Measurements from ENCODE around the gene CCDC171. TPM values are rescaled to one million over a fixed set of nuclear protein-coding genes. Genes with fewer than 3 reads are reported as not detected.

CCDC171 gene
- total and polyA plus RNA-seq, 8 donors: 1.5 to 3.7 (median 2.7) TPM

- no peaks in the 10 kb centered on the region for H3K36me3 ChIP-seq
- H3K4me3 ChIP-seq: no peak overlapping the region
- ATAC-seq (no peak), DNase-seq (no peak), FAIRE-seq (no peak)
- H3K9me3 ChIP-seq: no peaks in the 10 kb centered on the region
- intact Hi-C loops (cut with DNase I): no loop called here
- no peak for TF ChIP-seq CTCF (IDR thresholded peaks at IDR 0.05)
- 43% methylated on average over 1 of the region's 1 CpG for WGBS, 2 donors
- H3K27ac ChIP-seq: no peak overlapping the region
- H3K4me1 ChIP-seq: no peaks in the 10 kb centered on the region
- H3K27me3 ChIP-seq: no peaks in the 10 kb centered on the region
Observed at GRCh38 chr9:15720861-15721260, 168.0 kb downstream of the CCDC171 start.

GRCh38 chr9:15722888-15723287 lies 170.0 kb downstream of the CCDC171 start:
- Histone ChIP-seq H3K27ac (no peak overlapping the region), H3K4me1 (no peaks in the 10 kb centered on the region), H3K36me3 (no peaks in the 10 kb centered on the region), H3K9me3 (no peaks in the 10 kb centered on the region), H3K27me3 (no peaks in the 10 kb centered on the region), H3K4me3 (no peak overlapping the region)
- TF ChIP-seq CTCF (IDR thresholded peaks at IDR 0.05): no peak
- DNase-seq: no peak
- no peak for ATAC-seq
- intact Hi-C loops (cut with DNase I): no loop called here
- 78% methylated on average over 5 of the region's 5 CpGs for WGBS, 2 donors
- no peak for FAIRE-seq

- no peaks in the 10 kb centered on the region for H3K36me3 ChIP-seq
- 90 to 98% methylated on average over 1 of the region's 1 CpG for WGBS, 2 donors
- no peak for ATAC-seq
- H3K4me3 ChIP-seq: no peak overlapping the region
- intact Hi-C loops (cut with DNase I): no loop called here
- no peaks in the 10 kb centered on the region for H3K9me3 ChIP-seq
- DNase-seq: no peak
- no peak for TF ChIP-seq CTCF (IDR thresholded peaks at IDR 0.05)
- H3K4me1 ChIP-seq: no peaks in the 10 kb centered on the region
- FAIRE-seq: no peak
- H3K27ac ChIP-seq: no peak overlapping the region
- no peaks in the 10 kb centered on the region for H3K27me3 ChIP-seq
Observed at GRCh38 chr9:15724016-15724415, 171.2 kb downstream of the CCDC171 start.

- DNase-seq: no peak
- no peak for ATAC-seq
- no peaks in the 10 kb centered on the region for H3K9me3 ChIP-seq
- H3K27ac ChIP-seq: no peak overlapping the region
- no peaks in the 10 kb centered on the region for H3K4me1 ChIP-seq
- no peaks in the 10 kb centered on the region for H3K36me3 ChIP-seq
- H3K4me3 ChIP-seq: no peak overlapping the region
- intact Hi-C loops (cut with DNase I): no loop called here
- 59 to 61% methylated on average over 1 of the region's 1 CpG for WGBS, 2 donors
- TF ChIP-seq CTCF (IDR thresholded peaks at IDR 0.05): no peak
- no peaks in the 10 kb centered on the region for H3K27me3 ChIP-seq
- FAIRE-seq: no peak
Observed at GRCh38 chr9:15724612-15725011, 171.8 kb downstream of the CCDC171 start.

- WGBS, 2 donors: 95 to 96% methylated on average over 1 of the region's 1 CpG
- no peak overlapping the region for H3K27ac ChIP-seq
- no peak for TF ChIP-seq CTCF (IDR thresholded peaks at IDR 0.05)
- no peak overlapping the region for H3K4me3 ChIP-seq
- DNase-seq (no peak), ATAC-seq (no peak), FAIRE-seq (no peak)
- H3K4me1 ChIP-seq: no peaks in the 10 kb centered on the region
- intact Hi-C loops (cut with DNase I): no loop called here
- H3K27me3 ChIP-seq: no peaks in the 10 kb centered on the region
- H3K9me3 ChIP-seq: no peaks in the 10 kb centered on the region
- H3K36me3 ChIP-seq: no peaks in the 10 kb centered on the region
Observed at GRCh38 chr9:15725953-15726352, 173.1 kb downstream of the CCDC171 start.
